K562 (cell line): ENCODE results near the gene ZSCAN26. TPM values are rescaled to one million over a fixed set of nuclear protein-coding genes. Genes with fewer than 3 reads are reported as not detected.

Source experiments
- ATAC-seq: fragments of 200-7000 bp; cut with Tn5 transposase; 3 replicates; pipeline ENCODE4 v1.9.1; 2020; ENCODE audit warnings: moderate library complexity
- BruUV-seq: library from RNA; stranded (reverse); fragments of 400-500 nt; replicated peaks from 2 replicates; lab custom pipeline; 2021; lab: Mats Ljungman, UMichigan
- CTCF ChIA-PET: fragments of 300-600 bp; formaldehyde crosslinking; extraction: SDS; loops from one replicate; lab custom pipeline; 2021; ENCODE audit warnings: low intra/inter-chr PET ratio; lab: Yijun Ruan, JAX
- POLR2A ChIA-PET: fragments of 300-600, 350-650 bp; sonication (Branson Sonifier 250); formaldehyde crosslinking; extraction: SDS; loops from one replicate; lab custom pipeline; 2021; ENCODE audit warnings: antibody characterized with exemption, inconsistent platforms; lab: Yijun Ruan, JAX
- DNase-seq, 4 experiments: peaks; one replicate each; pipeline versions ENCODE4 v3.0.0 to v3.0.0-alpha.2; 2011 to 2018; ENCODE audit warnings: low spot score in 3 of 4, mixed read lengths in 3 of 4; ENCODE audit errors: extremely low read depth in 1 of 4
- FAIRE-seq: peaks from 2 replicates; lab custom pipeline; 2011; peaks lifted over from hg19 to GRCh38; lab: Jason Lieb, UNC
- H2AFZ ChIP-seq: 2 replicates; pipeline ENCODE4 v1.6.0; 2011; ENCODE audit warnings: low read depth, low read length, control low read depth, inconsistent platforms
- H3K27ac ChIP-seq: fragments of 200-600 bp; 3 replicates; pipeline ENCODE4 v1.8.0; 2011; ENCODE audit warnings: low read depth, mild to moderate bottlenecking, control low read depth, inconsistent platforms, low read length, moderate library complexity, mixed read lengths; ENCODE audit errors: extremely low read depth
- H3K27me3 ChIP-seq, 2 experiments: fragments of 300-600 bp in 1 of 2; 2 replicates in 1 of 2; 3 replicates in 1 of 2; pipeline versions ENCODE4 v1.6.0 to v1.8.0; 2011; ENCODE audit warnings: inconsistent platforms in 2 of 2, low read length in 2 of 2, mild to moderate bottlenecking in 1 of 2, mixed read lengths in 1 of 2, moderate library complexity in 1 of 2; ENCODE audit not compliant: control insufficient read depth in 2 of 2, insufficient read depth in 2 of 2
- H3K36me3 ChIP-seq: fragments of 300-600 bp; 3 replicates; pipeline ENCODE4 v1.8.0; 2011; ENCODE audit warnings: mild to moderate bottlenecking, low read length, inconsistent platforms; ENCODE audit not compliant: control insufficient read depth, insufficient read depth
- H3K4me1 ChIP-seq, 2 experiments: fragments of 200-600 bp in 1 of 2; replicated peaks in 1 of 2; 2 replicates in 1 of 2; 3 replicates in 1 of 2; pipeline versions ENCODE4 v1.5.1 to v1.8.0; 2011; ENCODE audit warnings: inconsistent platforms in 2 of 2, low read length in 2 of 2, mild to moderate bottlenecking in 1 of 2, mixed read lengths in 1 of 2, moderate library complexity in 1 of 2; ENCODE audit not compliant: control insufficient read depth in 2 of 2, insufficient read depth in 2 of 2
- H3K4me2 ChIP-seq: 2 replicates; pipeline ENCODE4 v1.6.1; 2011; ENCODE audit warnings: low read length, control low read depth, inconsistent platforms, mixed read lengths; ENCODE audit not compliant: insufficient read depth
- H3K4me3 ChIP-seq: fragments of 200-600 bp; sonication (generic), shearing (Covaris generic); 2 replicates; pipeline ENCODE4 v1.5.1; 2016; ENCODE audit warnings: control low read depth, inconsistent platforms
- H3K79me2 ChIP-seq: fragments of 200-600 bp; 3 replicates; pipeline ENCODE4 v1.8.0; 2011; ENCODE audit warnings: low read length, inconsistent platforms; ENCODE audit not compliant: control insufficient read depth, insufficient read depth
- H3K9ac ChIP-seq, 2 experiments: 2 replicates each; pipeline versions ENCODE4 v1.6.0 to v1.6.1; 2011; ENCODE audit warnings: low read depth in 2 of 2, low read length in 2 of 2, control low read depth in 1 of 2, inconsistent platforms in 1 of 2, mild to moderate bottlenecking in 1 of 2, mixed read lengths in 1 of 2; ENCODE audit not compliant: insufficient read depth in 1 of 2
- H3K9me1 ChIP-seq: one replicate; pipeline ENCODE4 v1.6.0; 2011; ENCODE audit warnings: inconsistent platforms, mild to moderate bottlenecking, low read length, moderate library complexity; ENCODE audit not compliant: control insufficient read depth, insufficient read depth
- H3K9me3 ChIP-seq: replicated peaks from 2 replicates; pipeline ENCODE4 v1.5.1; 2011; ENCODE audit warnings: low read depth, low read length, inconsistent platforms; ENCODE audit not compliant: control insufficient read depth, insufficient read depth
- H4K20me1 ChIP-seq: replicated peaks from 2 replicates; pipeline ENCODE4 v1.6.1; 2011; ENCODE audit warnings: low read length, inconsistent platforms, mixed read lengths; ENCODE audit not compliant: control insufficient read depth, insufficient read depth
- ATF1 ChIP-seq, 2 experiments: fragments of 450-650 bp in 1 of 2; IDR thresholded peaks; 2 replicates each; pipeline ENCODE4 v1.6.1; 2016; ENCODE audit warnings: missing compliant biosample characterization in 1 of 2, missing genetic modification characterization in 1 of 2
- COPS2 ChIP-seq: fragments of 450-650 bp; conservative IDR thresholded peaks from 2 replicates; pipeline ENCODE4 v1.6.1; 2016; ENCODE audit warnings: mild to moderate bottlenecking, moderate library complexity
- CXXC5 ChIP-seq: fragments of 250-450 bp; sonication (Bioruptor Pico); IDR thresholded peaks from 2 replicates; pipeline ENCODE4 v1.8.0; 2022; ENCODE audit warnings: inconsistent platforms, mild to moderate bottlenecking, moderate library complexity
- ETS1 ChIP-seq: conservative IDR thresholded peaks from 2 replicates; pipeline ENCODE4 v1.6.1; 2011; ENCODE audit warnings: low read depth, mild to moderate bottlenecking, low read length; ENCODE audit not compliant: control insufficient read depth
- ETV5 ChIP-seq: sonication (generic); formaldehyde crosslinking; IDR thresholded peaks from 2 replicates; pipeline ENCODE4 v1.4.0; 2020; ENCODE audit warnings: low read depth, mild to moderate bottlenecking, missing genetic modification reagents
- LARP7 ChIP-seq: fragments of 450-650 bp; IDR thresholded peaks from 2 replicates; pipeline ENCODE4 v1.6.1; 2016
- LCOR ChIP-seq: sonication (generic); formaldehyde crosslinking; IDR thresholded peaks from 2 replicates; pipeline ENCODE4 v1.8.0; 2022; ENCODE audit warnings: mild to moderate bottlenecking, missing genetic modification reagents
- NFIC ChIP-seq: fragments of 450-650 bp; IDR thresholded peaks from 2 replicates; pipeline ENCODE4 v1.6.1; 2017; ENCODE audit warnings: mild to moderate bottlenecking, inconsistent platforms
- PHB ChIP-seq: fragments of 250-450 bp; sonication (Bioruptor Pico); IDR thresholded peaks from 2 replicates; pipeline ENCODE4 v1.5.0; 2021
- PHF20 ChIP-seq: fragments of 450-650 bp; IDR thresholded peaks from 2 replicates; pipeline ENCODE4 v1.6.1; 2018; ENCODE audit not compliant: partially characterized antibody
- SAP30 ChIP-seq: fragments of 200-600 bp; sonication (generic); IDR thresholded peaks from 2 replicates; pipeline ENCODE4 v1.6.1; 2012; ENCODE audit warnings: borderline replicate concordance, low read depth, mild to moderate bottlenecking, moderate library complexity, low read length, control low read depth, inconsistent platforms; ENCODE audit not compliant: insufficient read depth, poor library complexity, severe bottlenecking
- TAF7 ChIP-seq: fragments of 450-650 bp; IDR thresholded peaks from 2 replicates; pipeline ENCODE4 v1.6.1; 2016; ENCODE audit warnings: missing genetic modification characterization, missing compliant biosample characterization
- THRB ChIP-seq: fragments of 450-650 bp; formaldehyde crosslinking; conservative IDR thresholded peaks from 2 replicates; pipeline ENCODE4 v1.4.0; 2022; ENCODE audit warnings: mild to moderate bottlenecking, missing genetic modification characterization
- UBTF ChIP-seq, 2 experiments: IDR thresholded peaks; 2 replicates each; pipeline ENCODE4 v1.6.1; 2012; ENCODE audit warnings: improper control_type of control experiment in 2 of 2, low read depth in 2 of 2, low read length in 2 of 2, borderline replicate concordance in 1 of 2
- ZEB2 ChIP-seq: fragments of 450-650 bp; IDR thresholded peaks from 2 replicates; pipeline ENCODE4 v1.6.1; 2016
- ZNF766 ChIP-seq: fragments of 200-800 bp; sonication (Bioruptor generic); conservative IDR thresholded peaks from 2 replicates; pipeline ENCODE4 v1.6.1; 2016; ENCODE audit warnings: missing genetic modification characterization, missing compliant biosample characterization
- WGBS: fragments of 100-300 bp; shearing (Covaris generic); methylation state at CpG from one replicate; pipeline ENCODE4 v1.1.6; 2016; ENCODE audit warnings: low coverage, mixed read lengths; ENCODE audit not compliant: insufficient coverage; ENCODE audit errors: missing lambda C conversion rate; 5-methylcytosine and 5-hydroxymethylcytosine counted together
- in situ Hi-C: fragments of 300-500 bp; cut with MboI; formaldehyde crosslinking; loops from 4 replicates; pipeline ENCODE4 v1.15.0; 2018; ENCODE audit warnings: inconsistent platforms, mixed read lengths
- intact Hi-C: fragments of 100-400 bp; cut with micrococcal nuclease; formaldehyde crosslinking; loops from 2 replicates; pipeline ENCODE4 v1.14.2; 2022
- polyA plus RNA-seq, 8 experiments: library from polyadenylated mRNA; depleted of rRNA in 4 of 8; stranded (reverse) in 5 of 8; unstranded in 3 of 8; fragments of >200 nt; fragmentation: Nextera tagmentation in 2 of 8; fragmentation: Illumina TruSeq in 1 of 8; extraction: Ambion mirVana in 2 of 8; extraction: Trizol in 1 of 8; gene quantifications; 2 replicates each; pipeline versions ENCODE4 v1.2.1 to v1.2.3, GENCODE V29; 2011 to 2014; ENCODE audit warnings: inconsistent platforms in 1 of 8, missing spikeins in 1 of 8
- total RNA-seq, 7 experiments: library from RNA; depleted of rRNA in 6 of 7; stranded (reverse); fragments of >200 nt in 6 of 7; fragmentation: Illumina TruSeq in 2 of 7; extraction: Trizol in 2 of 7; gene quantifications; 2 replicates each; pipeline versions ENCODE4 v1.2.1 to v1.2.3, GENCODE V29; 2011 to 2021; ENCODE audit warnings: low replicate concordance in 1 of 7

The ZSCAN26 gene
- total and polyA plus RNA-seq, 9 of the 15 experiments (the other 6 are each of a cell fraction or from before 2014, with no cell fraction given), result 5.9 to 14.2 (median 10.5) TPM

- in situ Hi-C loops (no loop called here), intact Hi-C loops (loop anchor here (5.0 to 10.0 kb wide), 3 partner anchors 269 to 1054 kb away; a partner anchor contains a TSS)
- FAIRE-seq (peak; percentile 63), ATAC-seq (peak; percentile 84), DNase-seq (peak; percentile 89 to 95 (median 92))
- Histone ChIP-seq H3K27me3 (no peaks in the 10 kb centered on the region), H3K4me3 (peak overlapping the region; percentile 62), H3K27ac (peak overlapping the region; percentile 81), H3K9me1 (no peaks in the 10 kb centered on the region), H3K36me3 (no peaks in the 10 kb centered on the region), H4K20me1 (no peaks in the 10 kb centered on the region; the same call in 1 of the 2 replicates), H3K4me2 (peak overlapping the region; percentile 90), H3K79me2 (peaks cover 18% of the 10 kb centered on the region), H2AFZ (peak overlapping the region; percentile 87), H3K4me1 (peaks cover 33 to 44% of the 10 kb centered on the region in 2 experiments), H3K9ac (peak overlapping the region; percentile 74 to 94), H3K9me3 (no peaks in the 10 kb centered on the region)
- ChIA-PET POLR2A (interaction anchor here (0.7 to 4.8 kb wide), 18 partner anchors 8 to 411 kb away, joined by 3 to 38 read pairs (median 4); partner anchors contain the start of genes ZKSCAN4, ZKSCAN8, ZSCAN26 and ZSCAN31), CTCF (no interaction called here)
- TSS peak; percentile 89 for BruUV-seq
- 2% methylated on average over 41 of the region's 56 CpGs for WGBS
- TF ChIP-seq COPS2 (no peak), LCOR (CRISPR knock-in tag) (no peak; the same call in 1 of the 2 replicates), UBTF (IDR thresholded peaks at IDR 0.05; ENCODE audit: borderline replicate concordance in 1 of 2, low read depth in 2 of 2, low read length in 2 of 2) (peak; percentile 46 to 77; a peak in 3 of 4 replicates), TAF7 (tag) (peak; percentile 71; the same call in 1 of the 2 replicates), ZNF766 (0 out of 2 replicates have a peak, but pooled peaks have one; percentile 6), SAP30 (no peak), PHF20 (peak; percentile 56), CXXC5 (peak; percentile 90), PHB (CRISPR knock-in tag) (no peak), ZEB2 (0 out of 2 replicates have a peak, but pooled peaks have one; percentile 11), LARP7 (no peak), ETV5 (CRISPR knock-in tag) (peak; percentile 77), THRB (CRISPR knock-in tag) (no peak), ETS1 (no peak; the same call in 1 of the 2 replicates), ATF1 (CRISPR knock-in tag; IDR thresholded peaks at IDR 0.05) (no peak), ATF1 (tag; IDR thresholded peaks at IDR 0.05) (peak; percentile 32; the same call in 1 of the 2 replicates), NFIC (peak; percentile 98)
These were observed 48.4 kb upstream of the ZSCAN26 start for GRCh38 chr6:28218312-28219248.
